Retinal pigment epithelial cell (primary cell): ENCODE measurements around the gene CPPED1.

ENCODE experiments used
- DNase-seq: peaks from one replicate; pipeline ENCODE4 v3.0.0-alpha.2; 2010; ENCODE audit warnings: low read depth
- H3K4me3 ChIP-seq: 2 replicates; pipeline ENCODE4 v1.5.1; 2011; ENCODE audit warnings: mild to moderate bottlenecking, low read length, control low read depth, moderate library complexity
- TF ChIP-seq, protein P1 (sequence below): conservative IDR thresholded peaks from 2 replicates; pipeline ENCODE4 v1.5.1; 2011; ENCODE audit warnings: low read depth, low read length, control low read depth, inconsistent platforms

The CPPED1 gene

DNA sequence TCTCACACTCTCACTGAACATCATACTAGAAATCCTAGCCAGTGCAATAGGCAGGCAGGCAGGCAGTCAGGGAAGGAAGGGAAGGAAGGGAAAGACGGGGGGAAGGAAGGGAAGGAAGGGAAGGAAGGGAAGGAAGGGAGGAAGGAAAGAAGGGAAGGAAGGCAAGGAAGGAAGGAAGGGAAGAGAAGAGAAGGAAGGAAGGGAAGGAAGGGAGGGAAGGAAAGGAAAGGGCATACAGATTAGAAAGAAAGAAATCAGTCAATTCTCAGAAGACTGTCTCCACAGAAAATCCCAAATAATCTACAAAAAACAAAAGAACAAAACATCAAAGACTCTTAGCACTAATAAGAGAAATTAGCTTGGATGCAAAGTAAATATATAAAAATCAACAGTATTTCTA, 93.9 kb downstream of the CPPED1 start:
- TF ChIP-seq, protein P1, sequence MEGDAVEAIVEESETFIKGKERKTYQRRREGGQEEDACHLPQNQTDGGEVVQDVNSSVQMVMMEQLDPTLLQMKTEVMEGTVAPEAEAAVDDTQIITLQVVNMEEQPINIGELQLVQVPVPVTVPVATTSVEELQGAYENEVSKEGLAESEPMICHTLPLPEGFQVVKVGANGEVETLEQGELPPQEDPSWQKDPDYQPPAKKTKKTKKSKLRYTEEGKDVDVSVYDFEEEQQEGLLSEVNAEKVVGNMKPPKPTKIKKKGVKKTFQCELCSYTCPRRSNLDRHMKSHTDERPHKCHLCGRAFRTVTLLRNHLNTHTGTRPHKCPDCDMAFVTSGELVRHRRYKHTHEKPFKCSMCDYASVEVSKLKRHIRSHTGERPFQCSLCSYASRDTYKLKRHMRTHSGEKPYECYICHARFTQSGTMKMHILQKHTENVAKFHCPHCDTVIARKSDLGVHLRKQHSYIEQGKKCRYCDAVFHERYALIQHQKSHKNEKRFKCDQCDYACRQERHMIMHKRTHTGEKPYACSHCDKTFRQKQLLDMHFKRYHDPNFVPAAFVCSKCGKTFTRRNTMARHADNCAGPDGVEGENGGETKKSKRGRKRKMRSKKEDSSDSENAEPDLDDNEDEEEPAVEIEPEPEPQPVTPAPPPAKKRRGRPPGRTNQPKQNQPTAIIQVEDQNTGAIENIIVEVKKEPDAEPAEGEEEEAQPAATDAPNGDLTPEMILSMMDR, result no peak
- DNase-seq, result no peak
- no peak overlapping the region for H3K4me3 ChIP-seq

GRCh38 chr16:12708266-12708665, 95.4 kb downstream of the CPPED1 start:
- DNase-seq, result no peak
- TF ChIP-seq, protein P1, result no peak
- H3K4me3 ChIP-seq, result no peak overlapping the region

GRCh38 chr16:12706628-12707027, 97.1 kb downstream of the CPPED1 start:
- DNase-seq, result no peak
- H3K4me3 ChIP-seq, result no peak overlapping the region
- TF ChIP-seq, protein P1, result no peak

DNA sequence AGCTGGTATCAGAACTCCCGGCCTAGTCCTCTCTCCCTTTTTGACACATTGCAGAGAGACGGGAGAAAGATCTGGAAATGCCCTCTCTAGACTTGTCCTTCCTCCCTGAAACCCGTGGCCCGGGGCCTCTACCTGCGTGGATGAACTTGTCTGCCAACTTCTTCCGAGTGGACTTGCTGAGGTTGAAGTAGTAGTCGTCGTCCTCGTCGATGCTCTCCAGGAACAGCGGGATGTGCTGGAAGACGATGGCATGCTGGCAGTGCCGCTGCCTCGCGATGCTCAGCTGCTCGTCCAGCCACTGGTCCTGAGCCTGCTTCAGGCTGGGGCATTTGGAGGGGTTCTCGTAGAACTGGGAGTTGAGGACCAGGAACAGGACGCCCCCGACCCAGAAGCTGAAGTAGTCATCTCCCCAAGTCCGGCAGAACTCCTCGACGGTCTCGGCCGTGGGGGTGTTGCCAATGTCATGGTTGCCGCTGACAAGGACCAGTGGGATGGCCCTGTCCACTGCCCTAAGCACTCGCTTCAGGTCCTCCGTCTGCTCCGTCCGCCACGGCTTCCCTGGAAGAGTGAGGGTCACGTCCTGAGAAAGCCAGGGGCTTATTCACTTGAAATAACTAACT, 99.1 kb downstream of the CPPED1 start:
- no peak overlapping the region for H3K4me3 ChIP-seq
- DNase-seq, result no peak
- TF ChIP-seq, protein P1, result no peak

- TF ChIP-seq, protein P1, result no peak
- DNase-seq, result no peak
- no peak overlapping the region for H3K4me3 ChIP-seq
These were observed 99.8 kb downstream of the CPPED1 start for GRCh38 chr16:12703935-12704334.

- DNase-seq, result no peak
- no peak overlapping the region for H3K4me3 ChIP-seq
- TF ChIP-seq, protein P1, result no peak
These were observed 103.5 kb downstream of the CPPED1 start for GRCh38 chr16:12700161-12700560.

- TF ChIP-seq, protein P1, result no peak
- DNase-seq, result no peak
- no peak overlapping the region for H3K4me3 ChIP-seq
These were observed 104.5 kb downstream of the CPPED1 start for GRCh38 chr16:12699161-12699560.
